Keratinocyte (primary cell): ENCODE data around the gene AP3D1. TPM values are rescaled to one million over a fixed set of nuclear protein-coding genes. Genes with fewer than 3 reads are reported as not detected.
"Not testable (repeated sequence)": the region's sequence is repeated elsewhere in the genome, so short reads cannot be mapped to it uniquely, and the experiment has no call there.

ENCODE experiments used
- DNase-seq: peaks from one replicate; pipeline ENCODE4 v3.0.0-alpha.2; 2011; ENCODE audit warnings: low read depth, missing footprints, low spot score
- FAIRE-seq: peaks from 2 replicates; lab custom pipeline; 2011; peaks lifted over from hg19 to GRCh38; lab: Jason Lieb, UNC
- H2AFZ ChIP-seq: 2 replicates; pipeline ENCODE4 v1.6.0; 2012; ENCODE audit warnings: low read length, control low read depth, inconsistent platforms; ENCODE audit not compliant: control insufficient read depth
- H3K27ac ChIP-seq: 2 replicates; pipeline ENCODE4 v1.5.1; 2011; ENCODE audit warnings: low read length; ENCODE audit not compliant: control insufficient read depth, insufficient read depth
- H3K27me3 ChIP-seq: 3 replicates; pipeline ENCODE4 v1.6.0; 2011; ENCODE audit warnings: low read length; ENCODE audit not compliant: control insufficient read depth, insufficient read depth; ENCODE audit errors: extremely low read depth
- H3K36me3 ChIP-seq, 2 experiments: 2 replicates in 1 of 2; 3 replicates in 1 of 2; pipeline ENCODE4 v1.5.1; 2011; ENCODE audit warnings: low read length in 2 of 2, mild to moderate bottlenecking in 1 of 2; ENCODE audit not compliant: control insufficient read depth in 2 of 2, insufficient read depth in 2 of 2; ENCODE audit errors: extremely low read depth in 1 of 2
- H3K4me1 ChIP-seq: 3 replicates; pipeline ENCODE4 v1.5.1; 2011; ENCODE audit warnings: low read length; ENCODE audit not compliant: control insufficient read depth, insufficient read depth; ENCODE audit errors: extremely low read depth
- H3K4me2 ChIP-seq: 3 replicates; pipeline ENCODE4 v1.6.0; 2011; ENCODE audit warnings: low read depth, low read length; ENCODE audit not compliant: control insufficient read depth, insufficient read depth; ENCODE audit errors: extremely low read depth
- H3K4me3 ChIP-seq, 3 experiments: fragments of 200-600 bp in 1 of 3; sonication (generic) in 1 of 3; 2 replicates in 2 of 3; 3 replicates in 1 of 3; pipeline ENCODE4 v1.5.1; 2011 to 2016; ENCODE audit warnings: low read length in 3 of 3, mild to moderate bottlenecking in 3 of 3, control low read depth in 2 of 3, inconsistent platforms in 1 of 3, low read depth in 1 of 3, mixed read lengths in 1 of 3, mixed run types in 1 of 3, moderate library complexity in 1 of 3; ENCODE audit not compliant: control insufficient read depth in 2 of 3, insufficient read depth in 2 of 3; ENCODE audit errors: extremely low read depth in 1 of 3
- H3K79me2 ChIP-seq: 2 replicates; pipeline ENCODE4 v1.6.0; 2012; ENCODE audit warnings: low read length; ENCODE audit not compliant: control insufficient read depth, insufficient read depth
- H3K9ac ChIP-seq: 3 replicates; pipeline ENCODE4 v1.6.0; 2011; ENCODE audit warnings: low read length; ENCODE audit not compliant: control insufficient read depth, insufficient read depth; ENCODE audit errors: extremely low read depth
- H3K9me1 ChIP-seq: 3 replicates; pipeline ENCODE4 v1.6.0; 2011; ENCODE audit warnings: low read length; ENCODE audit not compliant: control insufficient read depth, insufficient read depth; ENCODE audit errors: extremely low read depth
- H3K9me3 ChIP-seq: 2 replicates; pipeline ENCODE4 v1.5.1; 2012; ENCODE audit warnings: low read depth, low read length; ENCODE audit not compliant: control insufficient read depth
- H4K20me1 ChIP-seq: 3 replicates; pipeline ENCODE4 v1.6.0; 2011; ENCODE audit warnings: low read length; ENCODE audit not compliant: control insufficient read depth, insufficient read depth; ENCODE audit errors: extremely low read depth
- CTCF ChIP-seq, 3 experiments: IDR thresholded peaks in 1 of 3; conservative IDR thresholded peaks in 1 of 3; optimal IDR thresholded peaks in 1 of 3; 2 replicates in 2 of 3; 3 replicates in 1 of 3; pipeline versions ENCODE3 to v1.5.1; 2011; ENCODE audit warnings: low read length in 3 of 3, mild to moderate bottlenecking in 3 of 3, moderate library complexity in 2 of 3, control low read depth in 1 of 3, inconsistent platforms in 1 of 3; ENCODE audit not compliant: insufficient read depth in 2 of 3; ENCODE audit errors: extremely low read depth in 1 of 3
- EZH2 ChIP-seq: IDR thresholded peaks from one replicate; pipeline ENCODE4 v1.6.1; 2012; ENCODE audit warnings: inconsistent platforms, mild to moderate bottlenecking, low read length, moderate library complexity
- dilution Hi-C: fragments of 300-500 bp; cut with MboI; formaldehyde crosslinking; loops from one replicate; pipeline ENCODE4 v1.7.0; 2020; ENCODE audit warnings: low sequenced_read_pairs; ENCODE audit not compliant: extremely low pct_ligation_motif_present
- polyA plus RNA-seq, 5 experiments: library from polyadenylated mRNA; depleted of rRNA in 3 of 5; stranded (reverse) in 3 of 5; stranded (forward) in 1 of 5; unstranded in 1 of 5; fragments of >200 nt; gene quantifications; 1 replicate in 1 of 5; 2 replicates in 3 of 5; 3 replicates in 1 of 5; pipeline versions ENCODE4 v1.2.1 to v1.2.3, GENCODE V29; 2011 to 2012; ENCODE audit warnings: missing spikeins in 2 of 5, low read depth in 1 of 5, low replicate concordance in 1 of 5

The AP3D1 gene
- polyA plus RNA-seq, 1 donor (not counting 4 experiments of a cell fraction or from before 2014, with no cell fraction given) = 56.1 TPM

- Histone ChIP-seq H2AFZ (no peak overlapping the region), H3K36me3 (peaks cover 18 to 50% of the 10 kb centered on the region in 2 experiments), H4K20me1 (peaks cover 5% of the 10 kb centered on the region), H3K4me2 (no peak overlapping the region), H3K4me3 (no peak overlapping the region), H3K9ac (no peak overlapping the region), H3K4me1 (no peaks in the 10 kb centered on the region), H3K27ac (no peak overlapping the region), H3K79me2 (peaks cover 64% of the 10 kb centered on the region), H3K9me1 (no peaks in the 10 kb centered on the region), H3K9me3 (no peaks in the 10 kb centered on the region), H3K27me3 (no peaks in the 10 kb centered on the region)
- FAIRE-seq (no peak), DNase-seq (no peak)
- dilution Hi-C loops = no loop called here
- TF ChIP-seq CTCF (optimal IDR thresholded peaks at IDR 0.05 in 1 of 3, IDR thresholded peaks at IDR 0.05 in 1 of 3, conservative IDR thresholded peaks at IDR 0.05 in 1 of 3; ENCODE audit: extremely low read depth in 1 of 3, insufficient read depth in 2 of 3, low read length in 3 of 3) = no peak
- TF ChIP-seq EZH2 = no peak
These were observed 18.5 kb downstream of the AP3D1 start for GRCh38 chr19:2132731-2133490.

- Histone ChIP-seq H3K9me3 (no peaks in the 10 kb centered on the region), H4K20me1 (peaks cover 5% of the 10 kb centered on the region), H3K4me2 (no peak overlapping the region), H3K9ac (no peak overlapping the region), H3K4me1 (no peaks in the 10 kb centered on the region), H3K36me3 (peaks cover 18 to 46% of the 10 kb centered on the region in 2 experiments), H2AFZ (no peak overlapping the region), H3K27ac (no peak overlapping the region), H3K4me3 (no peak overlapping the region), H3K9me1 (no peaks in the 10 kb centered on the region), H3K79me2 (peaks cover 60% of the 10 kb centered on the region), H3K27me3 (no peaks in the 10 kb centered on the region)
- TF ChIP-seq EZH2 (no peak), CTCF (optimal IDR thresholded peaks at IDR 0.05 in 1 of 3, IDR thresholded peaks at IDR 0.05 in 1 of 3, conservative IDR thresholded peaks at IDR 0.05 in 1 of 3; ENCODE audit: extremely low read depth in 1 of 3, insufficient read depth in 2 of 3, low read length in 3 of 3) (no peak)
- DNase-seq (no peak), FAIRE-seq (no peak)
- dilution Hi-C loops = no loop called here
These were observed 19.2 kb downstream of the AP3D1 start for GRCh38 chr19:2132191-2132590.

DNA sequence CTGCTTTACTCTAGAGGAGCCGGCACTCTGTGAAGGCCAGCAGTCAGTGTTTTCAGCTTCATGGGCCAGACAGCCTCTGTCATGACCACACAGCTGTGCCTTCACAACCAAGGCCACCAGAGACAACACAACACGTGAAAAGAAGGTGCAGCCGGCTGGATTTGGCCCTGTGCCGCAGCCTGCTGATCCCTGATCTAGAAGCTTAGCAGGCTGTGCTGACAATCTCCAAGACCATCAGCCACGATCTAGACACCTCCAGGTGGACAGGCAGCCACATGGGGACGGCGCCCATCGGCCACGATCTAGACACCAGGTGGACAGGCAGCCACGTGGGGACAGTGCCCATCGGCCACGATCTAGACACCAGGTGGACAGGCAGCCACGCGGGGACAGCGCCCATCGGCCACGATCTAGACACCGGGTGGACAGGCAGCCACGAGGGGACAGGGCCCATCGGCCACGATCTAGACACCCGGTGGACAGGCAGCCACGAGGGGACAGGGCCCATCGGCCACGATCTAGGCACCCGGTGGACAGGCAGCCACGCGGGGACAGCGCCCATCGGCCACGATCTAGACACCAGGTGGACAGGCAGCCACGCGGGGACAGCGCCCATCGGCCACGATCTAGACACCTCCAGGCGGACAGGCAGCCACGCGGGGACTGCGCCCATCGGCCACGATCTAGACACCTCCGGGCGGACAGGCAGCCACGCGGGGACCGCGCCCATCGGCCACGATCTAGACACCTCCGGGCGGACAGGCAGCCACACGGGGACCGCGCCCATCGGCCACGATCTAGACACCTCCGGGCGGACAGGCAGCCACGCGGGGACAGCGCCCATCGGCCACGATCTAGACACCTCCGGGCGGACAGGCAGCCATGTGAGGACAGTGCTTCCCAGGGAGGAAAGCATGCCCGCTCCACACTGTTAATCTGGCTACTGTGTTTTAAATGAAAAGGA is 20.1 kb downstream of the AP3D1 start:
- FAIRE-seq, H3K4me3 ChIP-seq, dilution Hi-C loops, H3K9ac ChIP-seq, H2AFZ ChIP-seq, H3K9me1 ChIP-seq, H3K27ac ChIP-seq, H3K27me3 ChIP-seq, H4K20me1 ChIP-seq, H3K4me2 ChIP-seq, DNase-seq, H3K4me1 ChIP-seq, H3K9me3 ChIP-seq: not testable (repeated sequence)
- H3K79me2 ChIP-seq = peaks cover 54% of the 10 kb centered on the region
- peaks cover 25 to 48% of the 10 kb centered on the region in 2 experiments for H3K36me3 ChIP-seq
